Posterior cingulate gyrus (tissue), 11 donors: ENCODE results near the gene SOX9.
A peak's percentile ranks its signal among the peaks of the same experiment; 100 is the strongest.

Source experiments
- DNase-seq, 10 donors: peaks; one replicate each; pipeline versions ENCODE4 v3.0.0 to v3.0.0-alpha.2; 2020 to 2021; ENCODE audit warnings: mixed read lengths in 3 of 10
- intact Hi-C: fragments of 100-400 bp; cut with DNase I; formaldehyde crosslinking; loops from one replicate; pipeline ENCODE4 v1.15.1; 2023

The SOX9 gene

DNA sequence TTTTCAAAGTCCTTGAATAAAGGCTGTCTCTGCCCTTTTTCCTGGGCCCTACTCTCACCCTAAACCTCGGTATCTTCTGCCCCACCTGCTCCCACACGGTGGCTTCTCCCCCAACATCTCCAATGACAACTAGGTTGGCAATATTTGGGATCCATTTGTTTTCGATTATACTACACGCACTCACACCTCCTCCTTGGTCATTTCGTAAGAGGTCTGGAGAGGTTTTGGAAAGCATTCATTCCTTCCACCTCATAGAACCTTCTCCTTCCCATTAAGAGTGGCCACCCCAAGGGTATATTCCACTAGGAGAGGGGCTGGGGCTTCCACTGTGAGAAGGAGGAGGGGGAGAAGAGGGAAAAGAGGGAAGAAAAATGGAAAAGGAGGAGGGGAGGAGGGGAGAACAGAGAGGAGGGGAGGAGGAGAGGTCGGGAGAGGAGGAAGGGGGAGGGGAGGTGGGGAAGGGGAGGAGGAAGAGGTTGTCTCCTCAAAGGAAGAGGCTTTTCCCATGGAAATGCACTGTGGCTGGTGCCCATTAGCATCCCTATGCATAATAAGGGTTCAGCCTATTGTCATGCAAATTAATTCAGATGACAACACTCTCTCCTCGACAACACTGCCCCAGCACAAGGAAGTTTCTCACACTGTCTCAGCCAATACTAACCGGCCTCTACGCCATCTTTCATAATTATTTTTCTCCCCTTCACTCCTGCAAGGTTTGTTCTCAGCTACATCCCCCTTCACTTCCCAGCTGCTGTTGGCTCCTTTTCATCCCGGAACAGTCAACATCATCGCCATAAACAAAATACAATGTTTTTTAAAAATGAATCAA lies 30.0 kb downstream of the SOX9 start:
- peak in 1 of 10 donors; percentile 33 for DNase-seq
- intact Hi-C loops: no loop called here

DNA sequence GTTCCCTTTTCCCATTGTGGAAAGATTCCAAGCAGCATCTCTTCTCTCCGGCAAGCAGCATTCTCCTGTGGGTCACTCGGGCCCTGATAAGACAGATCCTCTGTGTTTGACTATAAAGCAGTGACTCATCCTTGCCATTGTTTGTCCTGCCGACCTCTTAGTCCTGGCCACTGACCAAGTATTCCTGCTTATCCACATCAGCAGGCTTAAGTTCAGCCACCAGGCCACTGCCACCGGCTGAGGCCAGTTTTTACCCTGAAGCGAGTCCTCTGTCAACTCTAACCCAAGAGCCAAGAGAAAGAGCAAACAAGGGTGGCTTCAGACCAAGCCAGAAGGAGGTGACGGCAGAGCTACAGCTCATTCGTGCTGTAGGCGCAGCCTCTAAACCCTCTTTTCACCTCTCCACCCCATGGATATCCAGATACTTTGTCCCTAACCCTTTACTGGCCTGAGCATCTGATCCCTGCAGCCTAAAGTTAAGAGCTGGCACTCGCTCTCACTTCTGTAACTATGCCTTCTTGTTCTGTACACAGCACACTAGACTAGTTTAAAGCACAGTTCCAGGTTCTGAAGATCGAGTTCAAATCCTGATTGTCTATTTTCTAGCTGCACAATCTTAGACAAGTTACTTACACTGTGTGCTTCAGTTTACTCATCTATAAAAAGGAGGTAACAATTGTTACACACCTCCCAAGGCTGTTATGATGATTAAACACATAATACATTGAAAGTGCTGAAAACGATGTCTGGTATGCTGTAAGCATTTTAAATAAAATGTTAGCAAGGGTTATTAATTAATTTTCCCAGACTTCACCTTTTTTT lies 31.0 kb downstream of the SOX9 start:
- intact Hi-C loops: no loop called here
- peak in 7 of 10 donors; percentile 25 to 89 (median 57) for DNase-seq

DNA sequence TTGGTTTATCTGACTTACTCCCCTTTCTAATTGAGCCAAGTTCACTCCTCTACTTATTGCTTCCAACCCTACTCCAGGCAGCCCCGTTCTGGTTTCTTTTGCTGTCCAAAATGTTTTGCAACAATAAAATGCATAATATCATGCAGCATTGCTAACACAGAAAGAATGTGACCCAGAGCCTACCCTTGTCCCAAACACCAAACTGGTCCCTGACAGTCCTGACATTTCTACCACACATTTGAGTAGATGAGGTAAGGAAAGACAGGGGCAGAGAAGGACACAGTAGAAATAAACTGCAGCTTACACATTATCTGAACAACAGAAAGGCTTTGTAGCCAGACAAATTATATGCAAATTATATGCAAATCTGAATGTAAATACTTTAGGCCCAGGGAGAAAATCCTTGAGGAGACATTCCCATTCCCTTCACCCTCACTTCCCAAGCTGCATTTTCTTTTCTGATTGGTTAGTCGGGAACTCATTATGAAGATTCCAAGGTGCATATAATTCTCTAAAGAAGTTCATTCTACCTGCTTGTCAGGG lies 31.6 kb downstream of the SOX9 start:
- no peak for DNase-seq
- intact Hi-C loops: no loop called here

DNA sequence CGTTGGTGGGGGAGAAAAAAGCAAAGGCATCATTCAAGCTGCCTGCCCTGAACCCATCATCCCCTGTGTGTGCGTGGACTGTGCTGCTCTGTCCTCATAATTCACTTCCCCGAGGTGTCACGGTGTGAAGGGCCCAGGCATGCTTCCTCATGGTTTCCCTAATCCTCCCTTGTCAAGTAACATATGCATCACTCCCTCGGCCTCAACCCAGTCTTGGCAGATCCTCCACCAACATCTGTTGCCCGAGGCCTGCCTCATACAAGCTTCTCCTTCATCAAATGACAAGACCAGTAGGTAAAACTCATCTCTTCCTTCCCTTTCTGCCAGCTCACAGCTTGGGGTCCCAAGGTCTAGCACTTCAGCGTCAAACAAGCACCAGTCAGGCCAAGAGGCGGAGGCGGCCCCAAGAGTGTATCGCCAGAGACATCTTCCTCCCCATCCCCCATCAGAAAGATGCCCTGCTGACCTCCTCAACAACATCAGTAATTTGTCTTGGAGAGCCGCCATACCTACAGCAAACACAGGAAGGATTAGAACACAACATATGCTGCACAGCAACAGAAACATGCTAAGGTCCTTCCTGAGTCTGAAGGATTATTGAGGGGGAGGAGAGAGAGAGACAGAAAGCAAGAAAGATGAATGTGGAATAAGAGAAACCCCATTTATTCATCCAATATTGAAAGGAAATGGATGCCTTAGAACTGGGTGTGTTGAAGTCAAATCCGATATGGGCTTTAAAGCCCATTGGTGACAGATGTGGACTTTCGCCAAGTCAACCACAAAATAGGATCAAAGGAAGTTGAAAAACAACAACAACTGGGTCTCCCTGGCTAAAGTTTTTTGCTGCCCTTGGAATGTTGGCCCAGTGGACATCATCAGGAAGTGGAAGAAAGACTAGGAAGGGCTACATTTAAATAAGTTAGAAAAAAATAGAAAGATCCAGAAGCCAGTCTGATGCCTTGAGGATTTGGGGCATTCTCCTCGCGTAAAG lies 38.4 kb downstream of the SOX9 start:
- intact Hi-C loops: no loop called here
- no peak for DNase-seq

DNA sequence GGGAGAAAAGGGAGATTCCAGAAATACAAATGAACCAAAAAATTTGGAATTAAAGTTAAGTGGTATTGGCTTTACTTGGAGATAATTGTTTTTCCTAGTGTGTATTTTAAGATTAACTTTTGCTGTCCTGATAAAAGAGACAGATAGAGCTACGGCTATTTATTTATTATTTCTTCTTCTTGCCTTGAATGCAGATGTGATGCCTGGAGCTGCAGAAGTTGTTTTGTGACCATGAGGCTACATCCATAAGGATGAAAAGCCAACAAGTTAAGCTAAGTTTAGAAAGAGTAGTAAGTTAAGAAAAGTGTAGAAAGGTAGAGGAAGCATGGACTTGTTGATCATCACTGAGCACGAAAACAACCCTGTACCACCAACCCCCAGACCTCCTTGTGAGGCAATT lies 41.7 kb downstream of the SOX9 start:
- intact Hi-C loops: no loop called here
- no peak for DNase-seq

DNA sequence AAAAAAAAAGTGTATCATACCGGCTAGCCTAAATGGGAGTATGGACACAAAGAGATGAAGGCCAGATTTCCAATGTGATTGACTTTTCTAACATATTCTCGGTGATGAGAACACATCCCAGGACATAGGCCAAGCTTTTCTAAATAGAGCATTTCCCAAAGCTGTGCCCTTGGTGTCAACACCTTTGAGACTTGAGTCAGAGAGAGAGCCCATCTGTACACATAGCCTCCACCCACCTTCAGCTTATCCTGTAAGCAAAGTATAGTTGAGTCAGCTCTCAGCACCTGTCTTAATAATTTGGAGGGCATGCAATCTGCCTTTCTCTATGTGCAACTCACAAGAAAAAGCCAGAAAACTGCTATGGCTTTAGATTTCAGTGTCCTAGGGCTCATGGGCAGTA lies 42.7 kb downstream of the SOX9 start:
- DNase-seq: no peak
- intact Hi-C loops: no loop called here

DNA sequence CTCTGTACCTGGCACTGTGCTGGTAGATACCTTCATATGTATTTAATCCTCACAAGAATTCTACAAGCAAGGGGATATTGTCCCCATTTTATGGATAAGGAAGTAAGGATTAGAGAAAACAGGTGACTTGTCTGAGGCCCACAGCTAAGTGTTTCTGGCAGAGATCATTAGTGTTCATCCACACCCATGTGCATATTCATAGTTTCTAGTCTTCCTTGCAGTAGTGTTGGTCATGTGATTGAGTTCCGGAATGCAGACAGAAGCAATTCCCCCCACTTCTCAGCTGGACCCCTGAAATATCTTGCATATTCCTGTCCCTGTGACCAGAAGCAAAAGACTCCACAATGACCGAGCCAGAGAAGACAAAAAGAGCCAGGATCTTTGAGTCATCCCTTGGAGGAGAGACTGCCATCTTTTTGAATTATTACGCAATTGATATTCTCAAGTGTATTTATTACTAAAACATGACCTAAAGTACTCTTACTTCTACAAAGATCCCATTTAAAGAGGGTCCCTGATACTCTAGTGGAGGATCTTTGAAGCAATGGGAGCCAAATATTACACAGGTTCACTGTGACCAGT lies 43.4 kb downstream of the SOX9 start:
- no peak for DNase-seq
- intact Hi-C loops: no loop called here

DNA sequence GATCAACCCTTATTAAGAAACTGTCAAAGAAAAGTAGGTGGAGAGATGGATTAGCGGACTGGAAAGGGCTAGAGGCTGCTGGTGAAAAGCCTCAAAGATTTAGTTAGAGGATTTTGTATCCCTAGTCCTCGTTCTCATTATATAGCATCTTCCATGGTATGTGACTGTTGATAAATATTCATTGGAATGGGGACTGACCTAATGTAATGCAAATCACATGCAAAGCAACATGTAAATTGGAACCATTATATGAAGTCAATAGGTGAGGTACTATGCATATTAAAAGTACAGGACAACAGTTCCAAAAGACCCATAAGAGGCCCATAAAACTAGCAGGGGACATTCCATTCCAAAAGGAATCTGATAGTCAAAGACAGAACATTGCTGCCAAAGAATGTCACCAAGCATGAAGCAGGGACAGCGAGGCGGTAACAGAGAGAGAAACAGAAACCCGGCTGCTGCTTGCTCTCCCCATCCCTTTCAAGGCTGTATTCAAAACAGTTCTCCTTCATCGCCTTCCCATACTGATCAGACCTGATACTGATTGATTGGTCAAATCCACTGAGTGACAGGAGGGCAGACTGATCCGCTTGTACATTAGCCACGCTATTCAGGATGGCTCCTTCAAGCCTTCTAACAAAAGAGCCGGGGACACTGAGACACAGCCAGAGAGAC lies 44.5 kb downstream of the SOX9 start:
- no peak for DNase-seq
- intact Hi-C loops: no loop called here

DNA sequence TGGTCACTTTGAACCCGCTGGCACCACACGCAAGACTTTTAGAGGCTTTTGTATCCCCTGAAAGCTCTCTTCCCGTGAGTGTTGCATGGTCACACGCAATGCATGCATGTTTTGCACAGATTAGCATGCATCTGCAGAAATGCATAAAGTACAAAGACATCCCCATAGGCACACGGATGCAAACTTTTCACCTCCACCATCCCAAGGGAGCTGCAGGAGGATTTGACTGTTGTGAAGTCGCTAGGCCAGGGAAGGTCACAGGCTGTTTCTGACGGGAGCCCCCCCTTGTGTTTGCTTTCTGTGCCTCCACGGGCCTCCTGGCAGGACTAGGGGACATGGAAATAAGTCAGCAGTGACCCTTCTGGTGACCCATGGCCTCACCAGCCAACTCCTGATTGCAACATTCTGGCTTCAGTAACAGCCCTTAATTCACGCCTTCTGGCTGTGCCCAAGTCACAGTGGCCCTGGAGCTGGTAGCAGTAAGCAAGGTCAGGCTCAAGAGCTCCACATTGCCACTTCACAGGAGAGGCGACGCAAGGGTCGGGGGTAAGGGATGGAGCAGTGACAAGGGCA lies 45.1 kb downstream of the SOX9 start:
- DNase-seq: no peak

DNA sequence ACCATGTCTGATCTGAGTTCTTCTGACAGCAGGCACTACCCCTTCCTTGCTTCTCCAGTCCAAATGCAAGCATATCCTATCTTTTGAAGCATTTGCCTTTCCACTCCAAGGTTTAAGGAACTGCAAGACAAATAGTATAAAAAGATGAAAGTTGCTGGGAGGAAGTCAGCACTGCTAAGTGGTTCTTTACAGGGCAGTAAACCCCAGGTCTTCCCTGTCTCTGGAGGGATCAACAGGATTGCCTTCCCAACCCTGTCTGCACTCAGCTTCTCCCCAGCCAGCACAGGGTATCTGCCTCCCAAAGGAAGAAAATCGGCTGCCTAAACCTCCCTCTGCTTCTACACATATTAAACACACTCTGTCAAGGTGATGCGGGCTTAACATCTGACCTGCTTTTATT lies 46.8 kb downstream of the SOX9 start:
- DNase-seq: no peak
- intact Hi-C loops: no loop called here

More for the DNA sequence above, 45.1 kb downstream of the SOX9 start:
- intact Hi-C loops: no loop called here

DNA sequence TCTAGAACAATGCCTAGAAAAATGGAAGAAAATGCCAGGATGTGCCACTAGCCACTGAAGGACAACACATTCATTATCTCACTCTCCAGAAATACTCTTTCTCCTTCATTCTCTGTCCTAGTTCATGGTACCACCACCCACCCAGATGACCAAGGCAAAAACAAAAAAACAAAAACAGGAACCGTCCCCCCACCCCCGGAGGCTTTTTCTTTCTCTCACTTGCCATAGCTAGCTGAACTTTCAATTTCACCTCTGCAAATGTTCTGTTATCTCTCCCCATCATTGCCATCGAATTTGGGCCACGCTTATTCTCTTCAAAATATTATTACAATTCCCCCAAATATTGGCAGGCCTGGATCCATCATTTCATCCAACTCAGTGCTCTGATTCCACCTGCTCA lies 49.0 kb downstream of the SOX9 start:
- intact Hi-C loops: loop anchor here (5.0 kb wide), 1 partner anchor 43 kb away; no protein-coding TSS in a partner anchor
- no peak for DNase-seq

DNA sequence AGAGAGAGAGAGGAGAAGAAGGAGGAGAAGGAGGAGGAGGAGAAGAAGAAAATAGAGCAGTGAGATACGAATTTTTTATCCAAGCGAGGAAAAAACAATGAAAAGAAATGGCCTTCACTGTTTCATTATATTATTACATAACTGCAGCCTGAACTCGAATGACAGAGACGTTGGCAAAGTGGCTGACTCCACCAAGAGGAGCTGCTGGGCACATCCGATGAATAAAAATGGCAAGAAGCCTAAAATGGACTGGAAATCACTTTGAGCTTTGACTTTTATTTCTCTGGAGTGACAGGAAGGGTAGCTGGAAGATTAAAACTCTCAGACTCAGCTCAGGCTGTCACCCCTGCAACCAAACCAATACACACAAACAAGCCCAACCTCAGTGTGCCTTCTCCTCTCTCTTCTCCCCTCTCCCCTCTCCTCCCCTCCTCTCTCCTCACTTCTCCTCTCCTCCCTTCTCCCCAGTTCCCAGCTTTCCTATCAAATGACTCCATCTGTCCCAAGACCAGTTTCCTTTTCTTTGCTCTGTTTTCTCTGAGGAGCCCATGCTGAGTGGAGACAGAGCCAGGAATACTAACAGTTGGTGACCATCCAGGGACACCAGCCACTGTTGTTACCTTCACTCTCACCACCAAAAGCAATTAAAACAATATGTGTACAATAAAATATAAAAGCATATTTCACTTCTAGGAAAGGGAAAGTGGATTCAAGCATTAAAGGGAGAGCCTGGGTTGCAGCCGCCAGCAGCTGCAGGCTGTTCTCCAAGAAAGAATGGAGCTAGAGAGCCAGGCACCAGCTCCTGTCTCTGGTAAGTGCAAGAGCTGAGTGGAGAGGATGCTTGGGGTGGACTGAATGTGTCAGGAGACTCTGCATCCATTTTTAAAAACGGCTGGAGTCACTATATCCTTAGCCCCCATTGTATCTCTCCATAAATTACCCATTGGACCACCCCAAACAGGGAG lies 51.2 kb downstream of the SOX9 start:
- intact Hi-C loops: loop anchor here (5.0 kb wide), 1 partner anchor 45 kb away; no protein-coding TSS in a partner anchor
- peak in 4 of 10 donors; percentile 37 to 89 (median 46) for DNase-seq

DNA sequence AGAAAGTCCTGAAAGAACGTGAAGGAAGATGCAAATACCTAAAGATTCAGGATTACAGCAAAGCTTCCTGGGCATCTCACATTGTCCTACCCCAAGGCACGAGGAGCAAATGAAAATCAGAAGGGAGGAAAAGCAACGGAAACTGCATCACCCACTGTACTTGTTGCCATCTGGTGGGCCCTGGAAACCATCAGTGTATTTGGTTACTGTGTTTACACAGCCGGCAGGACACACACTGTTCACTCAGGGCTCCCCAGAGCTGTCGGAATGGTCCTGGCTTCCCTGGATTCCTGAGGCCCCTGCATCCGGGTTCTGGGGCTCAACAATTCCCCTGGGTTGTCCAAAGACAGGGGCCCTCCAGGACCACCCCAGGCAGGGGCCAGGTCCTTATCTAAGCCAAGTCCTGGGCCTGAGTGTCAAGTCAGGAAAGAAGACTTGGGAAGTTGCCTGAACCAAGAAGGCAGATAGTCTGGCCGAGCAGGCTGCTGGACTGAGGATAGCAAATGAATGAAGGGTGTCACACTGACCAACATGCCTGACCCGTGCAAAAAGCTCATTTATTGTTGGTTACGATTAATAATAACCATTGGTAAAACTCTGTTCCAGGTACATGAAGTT lies 52.8 kb downstream of the SOX9 start:
- intact Hi-C loops: loop anchor here (5.0 kb wide), 1 partner anchor 46 kb away; no protein-coding TSS in a partner anchor
- DNase-seq: no peak

DNA sequence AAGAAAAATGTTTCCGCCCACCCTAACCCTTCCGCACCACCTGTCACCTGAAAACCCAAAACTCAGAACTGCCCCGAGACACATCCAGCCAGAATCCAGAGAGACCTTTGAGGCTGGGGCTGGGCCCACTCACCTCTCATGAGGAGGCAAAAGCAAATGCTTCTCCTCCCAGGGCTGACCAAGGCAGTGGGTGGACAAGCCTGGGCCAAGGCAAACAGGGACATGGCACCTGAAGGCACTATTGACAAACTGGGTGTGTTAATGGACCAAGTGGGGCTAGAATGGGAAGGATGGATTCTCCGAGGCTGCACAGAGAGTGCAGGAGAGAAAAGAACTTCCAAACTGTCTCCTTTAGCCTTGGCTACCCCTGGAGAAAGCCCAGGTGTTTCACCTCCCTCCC lies 54.4 kb downstream of the SOX9 start:
- no peak for DNase-seq

More for the DNA sequence above, 54.4 kb downstream of the SOX9 start:
- intact Hi-C loops: no loop called here
